ENCODE results near the gene DGKE. TPM values are rescaled to one million over a fixed set of nuclear protein-coding genes. Genes with fewer than 3 reads are reported as not detected.

DGKE gene
- total and polyA plus RNA-seq, 2 of the 8 experiments (the other 6 are each of a cell fraction or from before 2014, with no cell fraction given) = 1.7 to 7.4 TPM

DNA sequence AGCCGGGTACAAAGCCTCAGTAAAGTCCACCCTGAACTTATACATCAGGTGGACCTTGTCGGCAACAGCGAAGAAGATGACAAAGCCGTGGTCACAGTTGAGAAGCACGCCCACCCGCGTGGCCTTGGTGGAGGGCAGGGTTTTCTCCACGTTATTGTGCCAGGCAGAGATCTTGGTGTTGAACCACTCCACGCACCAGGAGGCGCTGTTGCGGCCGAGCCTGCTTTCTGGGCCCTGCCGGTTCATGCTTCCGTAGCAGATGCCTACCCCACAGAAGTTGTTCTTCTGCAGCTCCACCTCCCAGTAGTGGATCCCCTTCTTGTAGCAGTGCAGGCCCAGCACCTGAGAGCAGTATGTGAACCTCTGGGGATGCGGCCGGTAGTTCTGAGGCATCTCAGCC lies 57.8 kb downstream of the DGKE start (continued):
- TF ChIP-seq EGR1 (IDR thresholded peaks at IDR 0.05; ENCODE audit: borderline replicate concordance, low read depth, low read length) (0 out of 2 replicates have a peak, but pooled peaks have one; percentile 19), JUND (IDR thresholded peaks at IDR 0.05; ENCODE audit: low read length) (0 out of 2 replicates have a peak, but pooled peaks have one; percentile 9), BACH1 (IDR thresholded peaks at IDR 0.05; ENCODE audit: low read length) (0 out of 2 replicates have a peak, but pooled peaks have one; percentile 20), POU5F1 (IDR thresholded peaks at IDR 0.05; ENCODE audit: low read depth, low read length) (no peak), SIX5 (IDR thresholded peaks at IDR 0.05; ENCODE audit: low read depth, low read length) (no peak), MAX (IDR thresholded peaks at IDR 0.05) (no peak), KDM5A (IDR thresholded peaks at IDR 0.05; ENCODE audit: low read length) (no peak), CTCF (IDR thresholded peaks at IDR 0.05; ENCODE audit: control extremely low read depth in 1 of 3, insufficient read depth in 1 of 3, low read depth in 1 of 3, low read length in 3 of 3) (peak; percentile 84 to 93 (median 89)), GTF2F1 (IDR thresholded peaks at IDR 0.05; ENCODE audit: borderline replicate concordance, low read depth, low read length) (no peak), SIN3A (conservative IDR thresholded peaks at IDR 0.05 in 1 of 2, IDR thresholded peaks at IDR 0.05 in 1 of 2; ENCODE audit: low read depth in 1 of 2, low read length in 2 of 2) (0 out of 4 replicates have a peak, but pooled peaks of 1 of the 2 experiments have one; percentile 40), BRCA1 (IDR thresholded peaks at IDR 0.05; ENCODE audit: low read depth, low read length) (no peak), TBP (IDR thresholded peaks at IDR 0.05; ENCODE audit: low read depth, low read length) (no peak; the same call in 1 of the 2 replicates), NANOG (IDR thresholded peaks at IDR 0.05; ENCODE audit: insufficient read depth, low read depth, low read length, poor library complexity, severe bottlenecking) (no peak), HDAC2 (IDR thresholded peaks at IDR 0.05; ENCODE audit: borderline replicate concordance in 1 of 2, low read depth in 2 of 2, low read length in 2 of 2) (no peak), JUN (IDR thresholded peaks at IDR 0.05; ENCODE audit: low read depth, low read length) (no peak), YY1 (IDR thresholded peaks at IDR 0.05; ENCODE audit: low read depth, low read length) (no peak), SP4 (IDR thresholded peaks at IDR 0.05; ENCODE audit: low read length) (no peak), CREB1 (IDR thresholded peaks at IDR 0.05) (no peak), RNF2 (IDR thresholded peaks at IDR 0.05; ENCODE audit: borderline replicate concordance, low read depth, low read length, missing control alignments, poor library complexity, severe bottlenecking) (no peak), RBBP5 (IDR thresholded peaks at IDR 0.05; ENCODE audit: borderline replicate concordance, low read depth, low read length) (no peak), TAF1 (IDR thresholded peaks at IDR 0.05; ENCODE audit: low read depth, low read length) (no peak)
- TF ChIP-seq, protein P1, sequence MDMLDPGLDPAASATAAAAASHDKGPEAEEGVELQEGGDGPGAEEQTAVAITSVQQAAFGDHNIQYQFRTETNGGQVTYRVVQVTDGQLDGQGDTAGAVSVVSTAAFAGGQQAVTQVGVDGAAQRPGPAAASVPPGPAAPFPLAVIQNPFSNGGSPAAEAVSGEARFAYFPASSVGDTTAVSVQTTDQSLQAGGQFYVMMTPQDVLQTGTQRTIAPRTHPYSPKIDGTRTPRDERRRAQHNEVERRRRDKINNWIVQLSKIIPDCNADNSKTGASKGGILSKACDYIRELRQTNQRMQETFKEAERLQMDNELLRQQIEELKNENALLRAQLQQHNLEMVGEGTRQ (IDR thresholded peaks at IDR 0.05; ENCODE audit: low read length) = no peak
